ENCODE results near the gene DR1. TPM values are rescaled to one million over a fixed set of nuclear protein-coding genes. Genes with fewer than 3 reads are reported as not detected.

Gene DR1
- total RNA-seq, 2 donors from 2014 or later, result 44.3 to 56.4 TPM

DNA sequence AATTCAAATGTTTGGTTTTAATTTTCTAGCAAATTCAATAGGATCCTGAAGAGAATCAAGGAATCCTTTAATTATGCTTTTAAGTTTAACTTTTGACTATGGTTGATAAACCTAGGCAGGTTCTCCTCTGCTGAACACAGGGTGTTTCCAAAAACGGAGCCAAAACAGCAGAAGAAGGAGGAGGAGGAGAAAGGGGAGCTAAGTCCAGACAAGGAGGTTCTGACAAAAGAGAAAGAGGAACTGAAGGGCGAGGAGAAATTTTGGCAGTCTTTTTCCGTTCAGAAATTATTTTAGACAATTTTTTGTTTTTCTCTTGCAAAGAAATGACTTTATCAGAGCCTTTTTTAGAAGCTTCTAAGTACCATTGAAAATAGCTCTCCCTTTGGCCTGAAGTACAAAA lies 69.0 kb downstream of the DR1 start:
- Histone ChIP-seq H3K36me3 (ENCODE audit: control insufficient read depth, insufficient read depth, low read length) (no peaks in the 10 kb centered on the region), H3K27ac (ENCODE audit: low read depth, low read length) (no peak overlapping the region), H3K4me1 (ENCODE audit: control insufficient read depth, insufficient read depth, low read length) (no peaks in the 10 kb centered on the region), H3K27me3 (ENCODE audit: control insufficient read depth, insufficient read depth, low read length, poor library complexity, severe bottlenecking) (no peaks in the 10 kb centered on the region), H3K9me3 (ENCODE audit: control insufficient read depth, low read length) (peaks cover 19% of the 10 kb centered on the region), H3K9ac (ENCODE audit: extremely low read depth, low read length, poor library complexity, severe bottlenecking) (no peak overlapping the region), H3K4me3 (ENCODE audit: low read length) (no peak overlapping the region)
- H3K36me3 Mint-ChIP-seq (ENCODE audit: low read depth), result no peaks in the 10 kb centered on the region
- peaks cover 29% of the 10 kb centered on the region for H3K9me3 Mint-ChIP-seq
- no peak overlapping the region for H3K27ac Mint-ChIP-seq
- 76 to 90% methylated on average over 3 of the region's 3 CpGs for WGBS, 2 experiments (ENCODE audit: insufficient coverage in 1 of 2, insufficient read length in 1 of 2)
- DNase-seq, result no peak
- H3K4me3 Mint-ChIP-seq, result no peak overlapping the region
- H3K27me3 Mint-ChIP-seq (ENCODE audit: insufficient read depth), result no peaks in the 10 kb centered on the region
- H3K4me1 Mint-ChIP-seq, result peaks cover 6% of the 10 kb centered on the region
- TF ChIP-seq, protein P1, sequence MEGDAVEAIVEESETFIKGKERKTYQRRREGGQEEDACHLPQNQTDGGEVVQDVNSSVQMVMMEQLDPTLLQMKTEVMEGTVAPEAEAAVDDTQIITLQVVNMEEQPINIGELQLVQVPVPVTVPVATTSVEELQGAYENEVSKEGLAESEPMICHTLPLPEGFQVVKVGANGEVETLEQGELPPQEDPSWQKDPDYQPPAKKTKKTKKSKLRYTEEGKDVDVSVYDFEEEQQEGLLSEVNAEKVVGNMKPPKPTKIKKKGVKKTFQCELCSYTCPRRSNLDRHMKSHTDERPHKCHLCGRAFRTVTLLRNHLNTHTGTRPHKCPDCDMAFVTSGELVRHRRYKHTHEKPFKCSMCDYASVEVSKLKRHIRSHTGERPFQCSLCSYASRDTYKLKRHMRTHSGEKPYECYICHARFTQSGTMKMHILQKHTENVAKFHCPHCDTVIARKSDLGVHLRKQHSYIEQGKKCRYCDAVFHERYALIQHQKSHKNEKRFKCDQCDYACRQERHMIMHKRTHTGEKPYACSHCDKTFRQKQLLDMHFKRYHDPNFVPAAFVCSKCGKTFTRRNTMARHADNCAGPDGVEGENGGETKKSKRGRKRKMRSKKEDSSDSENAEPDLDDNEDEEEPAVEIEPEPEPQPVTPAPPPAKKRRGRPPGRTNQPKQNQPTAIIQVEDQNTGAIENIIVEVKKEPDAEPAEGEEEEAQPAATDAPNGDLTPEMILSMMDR (conservative IDR thresholded peaks at IDR 0.05), result no peak

DNA sequence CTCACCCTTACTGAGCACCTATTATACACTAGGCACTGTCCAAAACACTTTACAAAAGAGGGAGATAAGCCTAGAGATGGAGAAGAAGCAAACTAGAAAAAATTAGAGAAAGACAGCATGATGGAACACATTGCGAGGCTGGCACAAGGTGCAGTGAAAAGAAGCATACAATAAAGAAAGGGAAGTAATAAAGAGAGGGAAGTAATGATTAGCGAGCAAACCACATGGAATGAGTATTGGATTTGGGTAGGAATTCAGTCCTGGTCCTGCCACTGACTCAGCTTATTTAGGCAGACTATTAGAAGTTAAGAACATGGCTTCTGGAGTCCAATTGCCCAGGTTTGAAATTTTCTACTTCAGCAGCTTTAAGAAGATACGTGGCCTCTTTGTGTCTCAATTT lies 69.6 kb downstream of the DR1 start:
- H3K4me3 Mint-ChIP-seq, result no peak overlapping the region
- Histone ChIP-seq H3K9me3 (ENCODE audit: control insufficient read depth, low read length) (peaks cover 18% of the 10 kb centered on the region), H3K36me3 (ENCODE audit: control insufficient read depth, insufficient read depth, low read length) (no peaks in the 10 kb centered on the region), H3K27ac (ENCODE audit: low read depth, low read length) (no peak overlapping the region), H3K4me3 (ENCODE audit: low read length) (no peak overlapping the region), H3K4me1 (ENCODE audit: control insufficient read depth, insufficient read depth, low read length) (no peaks in the 10 kb centered on the region), H3K27me3 (ENCODE audit: control insufficient read depth, insufficient read depth, low read length, poor library complexity, severe bottlenecking) (no peaks in the 10 kb centered on the region), H3K9ac (ENCODE audit: extremely low read depth, low read length, poor library complexity, severe bottlenecking) (no peak overlapping the region)
- H3K36me3 Mint-ChIP-seq (ENCODE audit: low read depth), result no peaks in the 10 kb centered on the region
- H3K27me3 Mint-ChIP-seq (ENCODE audit: insufficient read depth), result no peaks in the 10 kb centered on the region
- no peak overlapping the region for H3K27ac Mint-ChIP-seq
- TF ChIP-seq, protein P1 (conservative IDR thresholded peaks at IDR 0.05), result no peak
- WGBS, 2 experiments (ENCODE audit: insufficient coverage in 1 of 2, insufficient read length in 1 of 2), result 85 to 94% methylated on average over 2 to 3 of the region's 3 CpGs
- H3K4me1 Mint-ChIP-seq, result peaks cover 6% of the 10 kb centered on the region
- peaks cover 28% of the 10 kb centered on the region for H3K9me3 Mint-ChIP-seq
- no peak for DNase-seq

DNA sequence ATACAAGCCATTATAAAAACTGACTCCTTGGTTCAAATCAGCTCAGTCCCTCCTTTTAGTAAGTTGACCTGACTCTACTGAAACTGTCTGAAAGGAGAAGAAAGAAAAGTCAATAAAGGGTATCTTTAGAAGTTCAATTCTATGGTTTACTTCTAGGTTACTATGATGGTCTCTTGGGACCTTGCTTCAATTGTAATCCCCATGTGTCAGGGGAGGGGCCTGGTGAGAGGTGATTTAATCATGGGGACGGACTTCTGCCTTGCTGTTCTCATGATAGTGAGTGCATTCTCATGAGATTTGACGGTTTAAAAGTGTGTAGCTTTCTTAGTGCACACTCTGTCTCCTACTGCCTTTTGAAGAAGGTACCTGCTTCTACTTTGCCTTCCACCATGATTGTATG lies 70.5 kb downstream of the DR1 start:
- peaks cover under 1% of the 10 kb centered on the region for H3K4me1 Mint-ChIP-seq
- H3K9me3 ChIP-seq (ENCODE audit: control insufficient read depth, low read length), result peaks cover 18% of the 10 kb centered on the region

More for the DNA sequence above, 70.5 kb downstream of the DR1 start:
- no peaks in the 10 kb centered on the region for H3K4me1 ChIP-seq (ENCODE audit: control insufficient read depth, insufficient read depth, low read length)
- H3K36me3 ChIP-seq (ENCODE audit: control insufficient read depth, insufficient read depth, low read length), result no peaks in the 10 kb centered on the region
- peaks cover 23% of the 10 kb centered on the region for H3K9me3 Mint-ChIP-seq
- 83 to 93% methylated on average over 2 of the region's 2 CpGs for WGBS, 2 experiments (ENCODE audit: insufficient coverage in 1 of 2, insufficient read length in 1 of 2)
- no peak overlapping the region for H3K9ac ChIP-seq (ENCODE audit: extremely low read depth, low read length, poor library complexity, severe bottlenecking)
- H3K36me3 Mint-ChIP-seq (ENCODE audit: low read depth), result no peaks in the 10 kb centered on the region
- H3K4me3 ChIP-seq (ENCODE audit: low read length), result no peak overlapping the region
- H3K27me3 Mint-ChIP-seq (ENCODE audit: insufficient read depth), result no peaks in the 10 kb centered on the region
- no peak overlapping the region for H3K27ac ChIP-seq (ENCODE audit: low read depth, low read length)
- TF ChIP-seq, protein P1 (conservative IDR thresholded peaks at IDR 0.05), result no peak
- H3K4me3 Mint-ChIP-seq, result no peak overlapping the region
- DNase-seq, result no peak
- H3K27ac Mint-ChIP-seq, result no peak overlapping the region
- H3K27me3 ChIP-seq (ENCODE audit: control insufficient read depth, insufficient read depth, low read length, poor library complexity, severe bottlenecking), result no peaks in the 10 kb centered on the region

Other genes starting within 250 kb of the DR1 start
- 10 to 100 TPM; 28.0 to 30.2 TPM for gene TMED5, start 165.5 kb upstream of the DR1 start, total RNA-seq
- gene CCDC18, start 165.2 kb upstream of the DR1 start, total RNA-seq, result 10 to 100 TPM; 13.8 to 23.8 TPM
- 100 to 1,000 TPM in 1 of 2 donors, 10 to 100 TPM in 1; 96.8 to 107 TPM for gene FNBP1L, start 102.2 kb downstream of the DR1 start, total RNA-seq

Data from endodermal cell (in vitro differentiated cells).